Mucosa of gallbladder (tissue), 1 donor: ENCODE measurements around the gene TMEM129. TPM values are rescaled to one million over a fixed set of nuclear protein-coding genes. Genes with fewer than 3 reads are reported as not detected.
"Not testable (repeated sequence)": the region's sequence is repeated elsewhere in the genome, so short reads cannot be mapped to it uniquely, and the experiment has no call there.

Experiments
- DNase-seq: peaks from one replicate; pipeline ENCODE4 v3.0.0-alpha.2; 2020; ENCODE audit warnings: low spot score
- total RNA-seq: library from RNA; stranded (reverse); gene quantifications from one replicate; pipeline ENCODE4 v1.2.1, GENCODE V29; 2021
- donor health status: DM: no; HTN: no; CAD: no.

The TMEM129 gene
- total RNA-seq, 1 donor from 2014 or later: 60.5 TPM

DNA sequence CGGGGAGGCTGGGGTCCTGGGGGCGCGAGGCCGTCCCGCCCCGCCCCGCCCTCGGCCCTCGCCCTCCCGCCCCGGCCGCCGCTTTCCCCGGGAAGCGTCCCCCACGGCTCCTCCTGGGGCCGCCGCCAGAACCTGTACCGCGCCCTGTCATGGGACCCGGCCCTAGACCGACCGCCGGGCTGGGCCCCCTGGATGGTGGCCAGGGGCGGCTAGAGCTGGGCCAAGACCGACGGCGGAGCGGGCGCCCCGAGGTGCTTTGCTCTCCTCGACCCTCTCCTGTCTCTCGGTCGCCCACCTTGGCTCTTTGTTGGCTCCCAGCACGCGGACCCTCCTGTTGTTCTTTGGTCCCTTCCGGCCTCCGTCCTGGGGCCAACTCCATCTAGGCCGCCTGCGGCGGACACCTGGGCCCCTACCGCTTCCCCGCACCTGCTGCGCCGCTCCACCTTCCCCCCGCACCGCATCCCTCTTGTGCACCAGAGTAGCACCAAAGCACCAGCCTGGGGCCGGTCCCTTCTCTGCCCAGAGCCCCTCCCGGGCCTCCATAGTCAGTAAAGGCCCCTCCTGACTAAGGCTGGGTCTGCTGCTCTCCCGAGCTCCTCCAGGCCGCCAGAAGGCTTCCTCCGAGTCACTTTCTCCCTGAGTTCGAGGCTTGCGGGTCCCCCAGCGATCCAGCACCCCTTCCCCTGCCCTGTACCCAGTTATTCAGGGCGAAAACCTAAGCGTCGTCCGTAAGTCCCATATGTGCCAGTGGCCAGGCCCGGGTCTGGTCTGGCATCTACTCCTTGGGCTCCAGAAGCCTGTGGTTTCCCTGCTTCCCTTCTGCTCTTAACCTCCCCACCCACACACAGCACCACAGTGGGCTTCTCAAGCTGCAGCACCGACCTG is 785 bp upstream of the TMEM129 start:
- DNase-seq: no peak

DNA sequence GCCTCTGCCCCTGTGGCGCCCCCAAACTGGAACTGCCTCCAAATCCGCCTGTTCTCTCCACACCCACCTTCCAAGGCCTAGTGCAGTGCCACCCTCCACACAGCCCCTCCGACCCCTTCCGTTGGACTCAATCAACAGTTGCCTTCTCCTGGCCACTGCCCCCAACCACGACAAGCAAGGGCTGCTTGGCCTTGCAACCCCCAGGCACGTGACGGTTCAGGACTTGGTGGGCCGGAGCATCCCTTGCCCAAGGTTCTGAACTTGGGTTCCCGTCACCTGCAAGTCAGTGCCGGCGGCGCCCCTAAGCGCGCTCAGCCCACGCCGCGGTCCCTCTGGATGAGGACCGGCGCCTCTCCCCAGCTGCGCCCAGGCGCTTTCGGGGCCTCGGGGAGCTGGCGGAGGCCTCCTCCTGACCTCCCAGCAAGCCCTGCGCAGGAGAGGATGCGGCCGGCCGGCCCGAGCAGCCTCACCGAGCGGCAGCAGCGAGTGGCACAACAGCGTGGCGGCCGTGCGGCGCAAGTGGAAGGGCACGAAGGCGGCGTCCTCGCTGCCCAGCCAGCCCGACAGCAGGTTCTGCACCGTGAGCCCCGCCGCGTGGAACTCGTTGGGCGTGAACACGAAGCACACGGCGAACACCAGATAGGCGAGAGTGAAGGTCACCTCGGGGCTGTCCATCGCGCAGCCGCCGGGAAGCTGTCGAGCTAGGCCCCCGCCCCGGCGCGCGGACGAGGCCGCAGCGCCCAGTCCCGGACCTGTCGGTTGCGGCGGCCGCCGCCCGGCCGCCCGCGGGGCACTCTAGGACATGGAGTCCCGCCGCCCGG is 750 bp downstream of the TMEM129 start:
- peak; percentile 37 for DNase-seq

DNA sequence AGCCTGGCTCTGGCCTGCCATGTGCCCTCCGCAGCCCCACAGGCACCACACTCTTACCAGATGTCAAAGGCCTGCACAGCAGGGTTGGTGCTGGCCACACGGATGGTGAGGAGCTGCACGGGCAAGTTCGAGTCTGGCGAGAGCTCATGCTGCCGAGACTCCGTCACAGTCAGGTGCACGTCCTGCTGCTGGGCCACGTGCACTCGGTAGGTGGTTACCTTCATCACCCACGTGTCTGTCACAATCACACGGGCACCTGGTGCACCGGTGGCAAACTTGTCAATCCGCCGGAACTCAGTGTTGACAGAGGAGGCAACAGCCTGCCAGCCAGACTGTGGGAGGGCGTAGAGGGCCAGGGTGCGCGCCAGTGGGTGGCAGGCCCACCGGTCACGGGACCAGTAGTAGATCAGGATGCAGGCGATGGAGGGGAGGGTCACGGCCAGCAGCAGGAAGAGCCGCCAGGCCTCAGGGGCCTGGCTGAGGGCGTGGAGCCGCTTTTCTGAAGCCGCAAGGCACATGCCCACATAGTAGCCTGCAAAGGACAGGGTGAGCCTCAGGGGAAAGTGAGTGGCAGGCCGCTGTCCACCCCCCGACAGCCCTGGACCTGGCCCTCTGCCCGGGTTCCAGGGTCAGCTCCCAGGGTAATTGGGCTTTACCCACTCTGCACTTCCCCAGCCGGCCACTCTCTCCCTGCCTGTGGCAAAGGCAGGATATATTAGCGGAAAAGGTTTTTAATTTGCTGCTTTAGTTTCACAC is 2.9 kb downstream of the TMEM129 start:
- DNase-seq: no peak

DNA sequence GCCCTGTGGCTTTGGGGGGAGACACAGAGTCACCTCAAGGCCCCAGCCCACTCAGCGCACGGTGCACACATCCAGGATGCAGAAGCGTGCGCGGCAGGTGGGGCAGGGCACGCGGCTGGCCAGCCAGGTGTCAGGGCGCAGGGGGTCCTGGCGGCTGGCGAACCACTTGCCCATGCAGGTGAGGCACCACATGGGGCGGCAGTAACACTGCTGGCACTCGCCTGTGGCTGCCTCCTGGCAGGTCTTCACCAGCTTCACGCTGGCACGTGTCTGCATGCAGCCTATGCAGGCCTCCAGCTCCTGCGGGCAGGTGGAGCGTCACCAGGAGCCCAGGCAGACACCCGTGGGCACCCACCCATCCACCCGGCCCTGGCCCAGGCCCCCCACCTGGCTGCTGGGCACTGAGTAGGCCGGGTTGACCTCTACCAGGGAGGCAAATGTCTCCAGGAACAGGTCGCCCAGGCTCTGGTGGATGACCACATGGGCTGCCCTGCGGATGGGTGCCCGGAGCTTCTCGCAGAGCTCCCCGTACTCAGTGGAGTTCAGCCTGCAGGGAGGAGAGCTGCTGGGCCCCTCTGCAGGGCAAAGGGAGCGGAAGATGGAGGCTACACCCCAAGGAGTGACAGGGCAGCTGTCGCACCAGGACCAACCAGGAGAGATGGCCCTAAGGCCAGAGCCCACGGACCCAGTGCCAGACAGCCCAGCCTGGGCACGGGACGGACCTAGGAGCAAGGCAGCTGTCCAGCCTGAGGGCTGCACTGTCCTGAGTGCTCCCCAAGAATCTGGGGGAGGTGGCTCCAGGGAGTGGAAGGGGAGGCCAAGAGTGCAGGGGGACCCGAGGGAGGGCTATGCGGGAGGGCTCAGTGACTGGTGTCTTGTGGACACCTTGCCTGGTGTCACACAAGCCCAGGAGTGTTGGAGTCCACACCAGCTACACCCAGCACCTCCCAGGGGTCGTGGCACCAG is 3.7 kb downstream of the TMEM129 start:
- DNase-seq: no peak

DNA sequence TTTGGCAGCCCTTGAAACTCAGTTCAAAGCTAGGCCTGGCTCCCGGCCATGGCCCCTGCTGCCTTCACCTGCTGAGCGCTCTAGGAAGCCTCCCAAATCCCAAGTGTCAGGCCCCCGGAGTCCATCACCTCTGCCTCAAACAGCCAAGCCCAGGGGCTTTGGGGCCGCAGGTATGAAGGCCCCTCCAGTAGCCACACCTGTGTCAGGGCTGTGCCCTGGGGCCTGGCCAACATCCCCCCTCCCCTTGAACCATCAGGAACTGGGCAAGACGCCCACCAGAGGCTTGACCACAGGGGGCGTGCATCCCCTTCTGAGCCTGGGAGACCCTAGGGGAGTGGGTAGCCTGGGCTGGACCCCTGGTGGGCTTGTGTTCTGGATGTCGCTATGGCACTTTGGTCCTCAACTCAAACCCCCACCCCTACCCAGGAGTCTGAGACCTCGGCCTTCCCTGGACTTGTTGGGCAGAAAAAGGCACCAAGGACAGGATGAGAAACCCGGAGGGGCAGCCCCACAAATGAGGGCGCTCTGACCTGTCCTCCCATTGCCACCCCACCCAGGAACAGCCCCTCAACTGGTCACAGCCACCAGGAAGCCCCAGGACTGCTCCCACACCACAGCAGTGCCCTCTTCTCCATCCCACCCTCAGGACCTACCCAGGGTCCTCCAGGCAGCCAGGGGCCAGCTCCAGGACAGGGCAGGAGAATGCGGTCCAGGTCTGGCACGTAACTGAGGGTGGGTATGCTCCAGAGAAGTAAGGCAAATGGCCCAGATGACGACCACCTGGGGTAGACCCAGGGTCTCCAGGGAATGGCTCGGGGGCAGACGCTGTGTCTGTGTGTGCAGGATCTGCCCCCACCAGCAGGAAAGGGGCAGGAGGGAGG is 4.8 kb downstream of the TMEM129 start:
- no peak for DNase-seq

DNA sequence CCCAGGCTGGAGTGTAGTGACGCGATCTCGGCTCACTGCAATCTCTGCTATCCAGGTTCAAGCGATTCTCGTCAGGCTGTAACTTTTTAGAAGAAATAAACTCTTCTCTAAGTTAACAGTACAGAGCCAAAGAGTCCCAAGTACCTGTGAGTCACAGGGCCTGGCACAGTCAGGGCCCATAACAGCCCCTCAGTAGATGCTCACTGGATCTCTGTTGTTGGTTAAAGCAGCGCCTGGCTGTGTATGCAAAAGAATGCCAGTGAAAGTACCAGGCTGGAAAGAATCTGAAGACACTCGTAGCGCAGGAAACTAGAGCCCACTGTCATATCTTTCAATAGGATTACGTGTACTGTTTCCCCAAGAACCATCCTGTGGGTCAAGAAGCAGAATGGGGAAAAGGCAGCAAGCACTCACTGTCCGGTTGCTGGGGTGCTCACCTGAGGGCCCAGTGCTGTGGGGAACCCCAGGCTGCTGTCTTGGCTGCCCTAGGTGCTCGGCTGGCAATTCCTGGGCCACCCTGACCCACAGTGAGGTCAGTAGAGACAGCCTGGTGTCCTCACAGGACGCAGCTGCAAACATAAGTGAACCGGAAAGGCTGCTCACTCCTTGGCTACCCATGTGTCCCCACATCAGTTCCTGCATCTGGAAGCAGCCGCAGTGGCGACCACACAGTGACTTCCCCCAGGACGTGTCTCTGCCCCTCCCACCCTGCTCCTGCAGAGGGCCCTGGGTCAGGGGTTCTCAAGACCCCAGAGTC is 5.9 kb downstream of the TMEM129 start:
- DNase-seq: no peak

DNA sequence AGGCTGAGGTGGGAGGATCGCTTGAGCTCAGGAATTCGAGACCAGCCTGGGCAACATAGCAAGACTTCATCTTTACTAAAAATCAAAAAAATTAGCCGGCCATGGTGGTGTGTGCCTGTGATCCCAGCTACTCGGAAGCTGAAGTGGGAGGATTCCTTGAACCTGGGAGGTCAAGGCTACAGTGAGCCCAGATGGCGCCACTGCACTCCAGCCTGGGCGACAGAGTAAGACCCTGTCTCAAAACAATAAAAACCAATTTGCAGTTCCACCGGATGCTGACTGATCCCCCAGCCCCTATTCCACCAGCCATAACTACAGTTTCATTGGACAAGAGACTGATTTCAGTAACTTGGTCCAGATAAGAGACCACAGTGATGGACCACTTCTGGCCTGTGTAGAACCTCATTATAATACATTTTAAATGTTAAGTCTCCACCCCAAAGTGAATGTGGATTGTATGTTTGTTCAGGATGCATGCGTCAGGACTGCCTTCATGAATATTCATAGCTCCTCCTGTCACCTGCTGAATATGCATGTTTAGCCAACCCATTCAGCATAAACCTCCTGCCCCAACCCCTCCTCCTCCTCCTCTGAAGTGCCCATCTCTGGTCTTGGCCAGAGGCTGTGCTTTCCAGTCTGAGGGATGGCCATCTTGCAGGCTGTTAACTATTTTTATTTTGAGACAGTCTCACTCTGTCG is 6.7 kb downstream of the TMEM129 start:
- no peak for DNase-seq

DNA sequence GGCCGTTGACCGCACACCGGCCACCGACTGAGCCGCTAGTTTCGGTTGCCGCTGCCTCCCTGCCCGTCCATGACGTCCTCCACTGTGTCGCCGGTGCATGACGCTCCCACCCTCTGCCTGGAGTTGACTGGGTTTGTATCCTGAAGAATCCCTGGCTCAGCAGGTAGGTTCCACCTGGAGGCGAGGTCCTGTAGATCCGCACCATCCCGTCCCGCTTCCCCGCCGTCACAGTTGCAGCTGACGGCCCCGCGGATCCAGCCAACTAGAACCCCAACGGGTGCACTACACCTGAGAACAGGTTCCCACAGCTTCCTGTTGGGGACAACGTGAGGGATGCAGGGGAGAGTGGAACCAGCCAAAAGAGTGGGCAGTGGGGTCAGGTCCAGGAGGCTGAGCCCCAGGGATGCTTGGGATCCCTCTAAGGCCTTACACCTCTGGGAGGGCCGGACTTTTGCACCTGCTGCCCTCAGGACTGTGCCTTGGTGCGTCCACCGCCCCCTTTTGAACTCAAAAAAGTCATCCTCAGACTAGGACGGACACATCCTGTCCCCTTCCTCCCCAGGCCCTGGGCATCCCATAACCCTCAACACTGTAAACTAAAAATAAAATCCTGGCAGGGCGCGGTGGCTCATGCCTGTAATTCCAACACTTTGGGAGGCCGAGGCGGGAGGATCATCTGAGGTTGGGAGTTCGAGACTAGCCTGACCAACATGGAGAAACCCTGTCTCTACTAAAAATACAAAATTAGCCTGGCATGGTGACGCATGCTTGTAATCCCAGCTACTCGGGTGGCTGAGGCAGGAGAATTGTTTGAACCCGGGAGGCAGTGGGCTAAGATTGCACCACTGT is 7.9 kb downstream of the TMEM129 start:
- DNase-seq: no peak

DNA sequence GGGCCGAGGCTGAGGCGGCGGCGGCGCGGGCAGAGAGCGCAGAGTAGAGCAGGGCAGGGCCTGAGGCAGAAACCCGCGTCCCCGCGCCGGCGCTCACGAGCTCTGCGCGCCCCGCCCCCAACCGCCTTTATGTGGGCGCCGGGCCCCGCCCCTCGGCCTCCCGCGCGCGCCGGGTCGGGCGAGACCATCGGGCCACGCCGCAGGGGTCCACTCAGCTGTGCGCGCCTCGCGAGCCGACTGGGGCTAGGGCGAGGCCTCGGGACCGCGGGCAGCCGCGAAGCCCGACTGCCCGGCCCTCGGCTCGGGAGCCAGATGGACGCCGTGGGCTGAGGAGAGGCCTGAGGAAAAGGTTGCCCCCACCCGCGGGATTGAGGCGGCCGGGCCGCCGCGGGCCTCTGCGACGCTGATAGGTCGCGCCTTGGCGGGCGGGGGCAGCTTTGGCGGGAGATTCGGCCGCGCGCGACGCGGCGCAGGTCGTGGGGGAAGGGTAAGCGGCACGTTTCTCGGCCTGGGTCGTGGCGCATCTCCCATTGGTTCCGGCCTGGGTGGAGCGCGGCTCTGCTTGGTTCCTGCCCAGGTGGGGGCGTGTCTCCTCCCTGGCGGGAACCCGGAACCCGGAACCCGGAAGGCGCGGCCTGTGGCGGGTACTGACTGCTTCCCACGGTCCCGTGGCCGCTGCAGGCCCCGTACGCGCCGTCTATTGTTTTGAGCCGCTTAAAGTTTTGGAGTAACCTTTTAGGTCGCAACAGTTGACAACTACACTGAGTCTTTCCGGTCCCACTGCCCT is 8.7 kb downstream of the TMEM129 start, which contains the start of gene SLBP:
SLBP (minus strand) TSS at position 104 of the 787 bp plus-strand sequence. CDS start 131 bp downstream, outside the sequence.
- peak; percentile 97 for DNase-seq

DNA sequence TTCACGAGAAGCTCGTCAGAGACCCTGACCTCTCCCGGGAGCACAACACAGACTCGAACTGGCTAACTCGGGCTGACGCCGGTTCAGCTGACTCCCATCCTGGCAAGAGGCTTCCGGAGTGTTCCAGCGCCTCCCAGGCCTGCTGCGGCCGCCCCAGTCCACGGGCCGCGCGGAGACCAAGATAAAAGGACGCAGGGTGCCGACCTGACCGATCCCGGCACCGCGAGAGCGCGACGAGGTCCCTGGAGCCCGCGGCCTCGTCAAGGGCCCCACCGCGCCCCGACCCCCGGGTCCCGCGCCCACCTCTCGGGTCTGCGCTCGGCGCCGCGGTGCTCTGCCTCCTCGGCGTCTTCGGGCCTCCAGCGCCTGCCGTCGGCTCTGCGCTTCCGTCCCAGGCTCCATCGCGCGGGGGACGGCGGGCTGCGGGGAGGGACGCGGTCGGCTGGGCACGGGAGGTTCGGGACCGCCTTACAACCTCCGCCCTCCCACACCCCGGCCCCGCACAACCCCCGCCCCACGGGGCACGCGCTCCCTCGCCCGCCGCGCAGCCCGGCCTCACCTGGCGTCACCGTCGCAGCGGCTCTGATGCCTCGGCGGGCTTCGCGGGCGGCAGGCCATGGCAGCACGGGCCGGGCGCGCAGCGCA is 9.4 kb downstream of the TMEM129 start:
- DNase-seq: peak; percentile 69

DNA sequence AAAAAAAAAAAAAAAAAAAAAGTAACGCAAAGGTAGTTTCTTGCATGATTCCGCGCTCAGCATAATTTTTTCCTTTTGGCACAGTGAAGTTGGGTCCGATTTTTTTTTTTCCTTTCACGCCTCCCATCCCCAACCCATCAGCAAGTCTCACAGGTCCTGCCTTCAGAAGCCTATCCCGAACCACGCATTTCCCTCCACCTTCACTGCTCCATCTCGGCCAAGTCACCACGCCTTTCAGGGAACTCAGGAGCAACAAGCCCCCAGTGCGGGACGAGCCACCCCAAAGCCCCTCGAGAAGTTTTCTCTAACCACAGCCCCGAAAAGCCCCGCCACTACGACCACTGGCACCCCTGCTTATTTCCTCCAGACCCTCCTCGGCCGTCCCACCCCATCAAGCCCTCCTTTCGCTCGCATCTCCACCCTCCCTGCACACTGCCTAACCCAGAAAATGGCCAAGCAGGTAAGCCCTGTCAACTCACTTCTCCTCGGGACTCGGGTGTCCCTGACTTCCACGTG is 10.0 kb downstream of the TMEM129 start:
- DNase-seq: no peak

DNA sequence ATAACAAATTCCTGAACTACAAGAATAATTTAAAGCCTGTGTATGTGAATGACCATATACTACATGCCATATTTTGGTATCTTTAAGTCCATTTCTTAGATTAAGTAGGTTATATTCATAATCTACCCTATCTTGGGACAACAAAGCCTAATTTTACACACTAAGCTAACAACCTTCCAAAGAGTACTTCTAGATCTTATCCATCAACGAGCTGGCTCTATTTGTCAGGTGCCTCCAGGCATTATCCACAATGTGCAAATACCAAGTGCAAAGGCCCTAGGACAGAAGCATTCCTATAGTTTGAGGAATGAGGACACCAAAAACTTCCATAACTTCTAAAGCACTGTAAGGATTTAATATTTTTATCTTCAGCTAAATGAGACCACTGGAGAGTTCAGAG is 12.5 kb downstream of the TMEM129 start:
- no peak for DNase-seq

DNA sequence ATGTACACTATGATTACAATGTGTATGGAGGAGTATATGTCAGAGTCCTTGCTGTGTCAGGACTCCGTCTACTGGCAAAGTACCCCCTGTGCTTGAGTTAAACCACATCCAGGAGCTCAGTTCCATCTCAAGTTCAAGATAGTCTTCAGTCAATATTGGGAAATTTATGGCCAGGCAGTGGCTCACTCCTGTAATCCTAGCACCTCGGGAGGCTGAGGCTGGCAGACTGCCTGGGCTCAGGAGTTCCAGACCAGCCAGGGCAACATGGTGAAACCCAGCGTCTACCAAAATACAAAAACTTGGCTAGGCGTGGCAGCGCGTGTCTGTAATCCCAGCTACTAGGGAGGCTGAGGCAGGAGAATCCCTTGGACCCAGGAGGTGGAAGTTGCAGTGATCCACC is 14.8 kb downstream of the TMEM129 start:
- DNase-seq: no peak

DNA sequence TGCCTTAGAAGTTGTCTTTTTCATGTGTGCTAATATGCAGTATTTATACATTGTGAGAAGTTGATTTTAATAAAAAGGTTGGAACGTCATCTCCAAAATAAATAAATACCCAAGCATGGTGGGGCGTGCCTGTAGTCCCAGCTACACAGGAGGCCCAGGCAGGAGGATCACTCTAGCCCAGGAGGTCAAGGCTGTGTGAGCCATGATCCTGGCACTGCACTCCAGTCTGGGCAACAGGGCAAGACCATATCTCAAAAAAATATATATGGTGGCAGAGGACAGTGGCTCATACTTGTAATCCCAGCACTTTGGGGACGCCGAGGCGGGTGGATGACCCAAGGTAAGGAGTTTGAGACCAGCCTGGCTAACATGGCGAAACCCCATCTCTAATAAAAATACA is 15.4 kb downstream of the TMEM129 start:
- no peak for DNase-seq

DNA sequence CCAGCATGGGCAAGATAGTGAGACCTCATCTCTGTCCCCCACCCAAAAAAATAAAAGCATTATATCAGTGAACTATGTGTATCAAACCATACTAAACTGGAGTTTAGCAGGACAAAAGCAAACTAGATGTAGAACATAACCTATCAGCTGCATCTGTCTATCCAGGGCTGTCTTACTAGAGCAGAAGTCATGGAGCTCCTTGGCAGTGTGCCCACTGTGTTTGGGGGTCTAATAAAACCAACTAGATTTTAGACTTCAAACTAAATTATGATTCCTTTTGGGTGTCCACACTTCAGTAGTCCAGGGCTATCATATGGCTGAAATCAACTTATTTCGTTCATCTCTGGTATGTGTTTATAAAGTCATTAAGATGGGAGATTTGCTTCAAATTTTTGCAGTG is 17.3 kb downstream of the TMEM129 start:
- no peak for DNase-seq

DNA sequence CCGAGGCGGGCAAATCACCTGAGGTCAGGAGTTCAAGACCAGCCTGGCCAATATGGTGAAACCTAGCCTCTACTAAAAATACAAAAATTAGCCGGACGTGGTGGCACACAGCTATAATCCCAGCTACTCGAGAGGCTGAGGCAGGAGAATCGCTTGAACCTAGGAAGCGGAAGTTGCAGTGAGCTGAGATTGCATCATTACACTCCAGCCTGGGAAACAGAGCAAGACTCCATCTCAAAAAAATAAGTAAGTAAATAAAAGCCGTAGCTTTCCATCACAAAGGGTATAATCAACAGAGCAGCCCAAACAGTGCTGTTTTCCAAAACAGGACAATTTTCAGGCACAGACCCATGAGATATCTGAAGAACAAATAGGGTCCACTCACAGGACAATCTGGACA is 19.5 kb downstream of the TMEM129 start:
- not testable (repeated sequence) for DNase-seq
